RWPE2 (cell line): ENCODE measurements around the gene LNPK.
"Not testable (repeated sequence)": the region's sequence is repeated elsewhere in the genome, so short reads cannot be mapped to it uniquely, and the experiment has no call there.

Experiments
- ATAC-seq: fragments of 200-7000 bp; cut with Tn5 transposase; 3 replicates; pipeline ENCODE4 v1.9.1; 2021; ENCODE audit warnings: low read depth
- DNase-seq: peaks from one replicate; pipeline ENCODE4 v3.0.0-alpha.2; 2020; ENCODE audit warnings: low spot score
- H3K27ac ChIP-seq: fragments of 450-650 bp; 2 replicates; pipeline ENCODE4 v1.5.1; 2017; ENCODE audit warnings: mild to moderate bottlenecking; ENCODE audit not compliant: poor library complexity, severe bottlenecking
- H3K27me3 ChIP-seq: fragments of 250-450 bp; sonication (Bioruptor Pico); 2 replicates; pipeline ENCODE4 v1.5.1; 2021; ENCODE audit warnings: mild to moderate bottlenecking, moderate library complexity; ENCODE audit not compliant: insufficient read depth, poor library complexity, severe bottlenecking
- H3K36me3 ChIP-seq: fragments of 250-450 bp; sonication (Bioruptor Pico); 2 replicates; pipeline ENCODE4 v1.5.1; 2020; ENCODE audit warnings: low read depth, mild to moderate bottlenecking, moderate library complexity
- H3K4me1 ChIP-seq: fragments of 250-450 bp; sonication (Bioruptor Pico); 2 replicates; pipeline ENCODE4 v1.5.1; 2021; ENCODE audit warnings: mild to moderate bottlenecking, moderate library complexity; ENCODE audit not compliant: insufficient read depth, poor library complexity, severe bottlenecking
- H3K4me3 ChIP-seq: fragments of 250-450 bp; sonication (Bioruptor Pico); 2 replicates; pipeline ENCODE4 v1.5.1; 2021; ENCODE audit warnings: mild to moderate bottlenecking, moderate library complexity; ENCODE audit not compliant: severe bottlenecking
- H3K9me3 ChIP-seq: fragments of 250-450 bp; sonication (Bioruptor Pico); 2 replicates; pipeline ENCODE4 v1.5.1; 2021; ENCODE audit warnings: mild to moderate bottlenecking, moderate library complexity; ENCODE audit not compliant: severe bottlenecking
- TF ChIP-seq, protein P1 (sequence below): fragments of 450-650 bp; IDR thresholded peaks from one replicate; pipeline ENCODE4 v1.5.1; 2017; ENCODE audit warnings: mild to moderate bottlenecking, moderate library complexity; ENCODE audit not compliant: poor library complexity, severe bottlenecking

LNPK gene

DNA sequence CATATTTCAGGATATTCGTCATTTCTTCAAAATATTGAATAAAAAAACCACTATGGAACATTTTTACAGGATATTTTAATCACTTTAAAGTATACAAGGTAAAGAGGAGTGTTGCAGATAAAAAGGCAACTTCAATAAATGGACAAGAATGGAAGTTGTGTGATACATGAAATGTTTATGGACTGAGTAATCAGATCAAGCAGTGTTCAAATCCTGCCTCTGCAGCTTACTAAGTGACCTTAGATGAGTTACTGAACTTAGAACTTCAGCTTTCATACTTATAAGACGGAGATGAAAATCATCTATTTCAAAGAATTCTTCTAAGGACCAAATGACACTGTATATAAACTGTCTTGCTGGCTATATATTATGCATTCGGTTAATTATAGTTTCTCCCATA, 87.2 kb downstream of the LNPK start:
- no peaks in the 10 kb centered on the region for H3K4me1 ChIP-seq
- TF ChIP-seq, protein P1, sequence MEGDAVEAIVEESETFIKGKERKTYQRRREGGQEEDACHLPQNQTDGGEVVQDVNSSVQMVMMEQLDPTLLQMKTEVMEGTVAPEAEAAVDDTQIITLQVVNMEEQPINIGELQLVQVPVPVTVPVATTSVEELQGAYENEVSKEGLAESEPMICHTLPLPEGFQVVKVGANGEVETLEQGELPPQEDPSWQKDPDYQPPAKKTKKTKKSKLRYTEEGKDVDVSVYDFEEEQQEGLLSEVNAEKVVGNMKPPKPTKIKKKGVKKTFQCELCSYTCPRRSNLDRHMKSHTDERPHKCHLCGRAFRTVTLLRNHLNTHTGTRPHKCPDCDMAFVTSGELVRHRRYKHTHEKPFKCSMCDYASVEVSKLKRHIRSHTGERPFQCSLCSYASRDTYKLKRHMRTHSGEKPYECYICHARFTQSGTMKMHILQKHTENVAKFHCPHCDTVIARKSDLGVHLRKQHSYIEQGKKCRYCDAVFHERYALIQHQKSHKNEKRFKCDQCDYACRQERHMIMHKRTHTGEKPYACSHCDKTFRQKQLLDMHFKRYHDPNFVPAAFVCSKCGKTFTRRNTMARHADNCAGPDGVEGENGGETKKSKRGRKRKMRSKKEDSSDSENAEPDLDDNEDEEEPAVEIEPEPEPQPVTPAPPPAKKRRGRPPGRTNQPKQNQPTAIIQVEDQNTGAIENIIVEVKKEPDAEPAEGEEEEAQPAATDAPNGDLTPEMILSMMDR: no peak
- no peak overlapping the region for H3K27ac ChIP-seq
- ATAC-seq (no peak), DNase-seq (no peak)
- H3K4me3 ChIP-seq: no peak overlapping the region
- H3K36me3 ChIP-seq: no peaks in the 10 kb centered on the region
- H3K9me3 ChIP-seq: no peaks in the 10 kb centered on the region
- H3K27me3 ChIP-seq: no peaks in the 10 kb centered on the region

DNA sequence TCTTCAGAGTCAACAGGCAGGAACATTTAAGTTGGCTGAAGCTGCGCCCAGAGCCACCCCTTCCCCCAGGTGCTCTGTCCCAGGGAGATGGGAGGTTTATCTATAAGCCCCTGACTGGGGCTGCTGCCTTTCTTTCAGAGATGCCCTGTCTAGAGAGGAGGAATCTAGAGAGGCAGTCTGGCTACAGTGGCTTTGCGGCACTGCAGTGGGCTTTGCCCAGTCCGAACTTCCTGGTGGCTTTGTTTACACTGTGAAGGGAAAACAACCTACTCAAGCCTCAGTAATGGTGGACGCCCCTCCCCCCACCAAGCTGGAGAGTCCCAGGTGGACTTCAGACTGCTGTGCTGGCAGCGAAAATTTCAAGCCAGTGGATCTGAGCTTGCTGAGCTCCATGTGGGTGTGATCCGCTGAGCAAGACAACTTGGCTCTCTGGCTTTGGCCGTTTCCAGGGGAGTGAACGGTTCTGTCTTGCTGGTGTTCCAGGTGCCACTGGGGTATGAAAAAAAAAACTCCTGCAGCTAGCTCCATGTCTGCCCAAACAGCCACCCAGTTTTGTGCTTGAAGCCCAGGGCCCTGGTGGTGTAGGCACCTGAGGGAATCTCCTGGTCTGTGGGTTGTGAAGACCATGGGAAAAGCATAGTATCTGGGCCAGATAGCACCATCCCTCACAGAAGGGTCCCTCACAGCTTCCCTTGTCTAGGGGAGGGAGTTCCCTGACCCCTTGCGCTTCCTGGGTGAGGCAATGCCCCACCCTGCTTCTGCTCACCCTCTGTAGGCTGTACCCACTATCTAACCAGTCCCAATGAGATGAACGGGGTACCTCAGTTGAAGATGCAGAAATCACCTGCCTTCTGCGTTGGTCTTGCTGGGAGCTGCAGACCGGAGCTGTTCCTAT, 88.0 kb downstream of the LNPK start:
- H3K4me3 ChIP-seq, H3K27ac ChIP-seq, H3K36me3 ChIP-seq, H3K4me1 ChIP-seq, H3K27me3 ChIP-seq, DNase-seq, H3K9me3 ChIP-seq, ATAC-seq: not testable (repeated sequence)

DNA sequence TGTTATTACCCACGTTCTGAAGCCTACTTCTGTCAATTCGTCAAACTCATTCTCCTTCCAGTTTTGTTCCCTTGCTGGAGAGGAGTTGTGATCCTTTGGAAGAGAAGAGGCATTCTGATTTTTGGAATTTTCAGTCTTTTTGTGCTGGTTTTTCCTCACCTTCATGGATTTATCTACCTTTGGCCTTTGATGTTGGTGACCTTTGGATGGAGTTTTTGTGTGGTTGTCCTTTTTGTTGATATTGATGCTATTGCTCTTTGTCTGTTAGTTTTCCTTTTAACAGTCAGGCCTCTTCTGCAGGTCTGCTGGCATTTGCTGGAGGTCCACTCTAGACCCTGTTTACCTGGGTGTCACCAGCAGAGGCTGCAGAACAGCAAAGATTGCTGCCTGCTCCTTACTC, 88.8 kb downstream of the LNPK start:
- H3K4me1 ChIP-seq, H3K27ac ChIP-seq, ATAC-seq, H3K9me3 ChIP-seq, DNase-seq, H3K36me3 ChIP-seq, H3K4me3 ChIP-seq, H3K27me3 ChIP-seq: not testable (repeated sequence)

DNA sequence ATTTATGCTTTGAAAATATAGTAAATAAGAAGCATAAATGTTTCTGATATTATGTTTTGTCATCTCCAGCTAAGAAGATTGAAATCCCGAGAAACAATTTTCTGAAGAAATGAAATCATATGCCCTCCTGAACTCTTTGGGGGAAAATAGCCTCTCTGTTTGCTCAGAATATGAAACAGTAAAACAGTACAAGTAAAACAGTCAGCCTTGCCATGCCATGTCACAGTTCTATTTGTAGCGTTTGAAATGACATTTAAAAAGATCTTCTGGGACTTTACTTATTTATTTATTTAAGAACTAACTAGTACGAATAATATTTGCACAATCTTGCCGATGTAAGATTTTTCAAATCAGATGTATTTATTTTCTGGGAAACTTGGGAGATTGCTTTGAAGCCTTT, 98.0 kb downstream of the LNPK start:
- Histone ChIP-seq H3K9me3 (no peaks in the 10 kb centered on the region), H3K27me3 (no peaks in the 10 kb centered on the region), H3K4me3 (no peak overlapping the region), H3K27ac (no peak overlapping the region), H3K36me3 (no peaks in the 10 kb centered on the region), H3K4me1 (no peaks in the 10 kb centered on the region)
- no peak for ATAC-seq
- no peak for DNase-seq
- TF ChIP-seq, protein P1: no peak

DNA sequence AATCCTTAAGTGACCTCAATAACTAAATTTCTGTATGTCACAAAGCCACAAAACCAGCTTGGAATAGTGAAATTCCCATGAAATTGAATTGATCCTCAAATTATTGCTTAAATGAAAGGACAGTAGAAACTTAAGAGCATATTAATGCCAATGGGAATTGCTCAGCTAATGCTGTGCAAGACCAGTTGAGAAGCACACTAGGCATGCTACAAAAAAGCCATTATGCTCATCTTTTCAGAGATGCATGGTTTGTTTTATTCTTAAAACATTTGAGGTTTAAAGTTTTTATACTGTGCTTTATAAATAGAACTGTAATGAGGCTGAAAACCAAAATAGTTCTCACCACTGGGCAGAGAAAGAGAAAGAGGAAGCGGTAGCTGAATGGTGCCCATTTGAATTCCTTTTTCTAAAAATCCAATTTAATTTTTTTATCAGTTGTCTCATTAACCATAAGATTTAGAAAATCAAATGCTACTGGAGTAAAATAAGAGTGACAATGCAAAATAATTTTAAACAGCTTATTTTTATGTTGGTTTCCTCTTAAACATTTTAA, 98.6 kb downstream of the LNPK start:
- TF ChIP-seq, protein P1: no peak
- Histone ChIP-seq H3K27me3 (no peaks in the 10 kb centered on the region), H3K36me3 (no peaks in the 10 kb centered on the region), H3K4me1 (no peaks in the 10 kb centered on the region), H3K27ac (no peak overlapping the region), H3K9me3 (no peaks in the 10 kb centered on the region), H3K4me3 (no peak overlapping the region)
- no peak for ATAC-seq
- DNase-seq: no peak

DNA sequence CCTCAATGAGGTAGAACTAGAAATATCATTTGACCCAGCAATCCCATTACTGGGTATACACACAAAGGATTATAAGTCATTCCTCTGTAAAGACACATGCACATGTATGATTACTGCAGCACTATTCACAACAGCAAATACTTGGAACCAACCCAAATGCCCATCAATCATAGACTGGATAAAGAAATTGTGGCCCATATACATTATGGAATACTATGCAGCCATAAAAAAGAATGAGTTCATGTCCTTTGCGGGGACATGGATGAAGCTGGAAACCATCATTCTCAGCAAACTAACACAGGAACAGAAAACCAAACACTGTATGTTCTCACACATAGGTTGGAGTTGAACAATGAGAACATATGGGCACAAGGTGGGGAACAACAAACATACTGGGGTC, 106.1 kb downstream of the LNPK start:
- not testable (repeated sequence) for H3K27me3 ChIP-seq, H3K4me1 ChIP-seq, H3K4me3 ChIP-seq, H3K36me3 ChIP-seq, H3K27ac ChIP-seq, H3K9me3 ChIP-seq, ATAC-seq, DNase-seq
